GM13977 (cell line): ENCODE measurements around the gene SRPK3.

ENCODE experiments used
- DNase-seq: peaks from one replicate; pipeline ENCODE4 v3.0.0; 2012; ENCODE audit warnings: low spot score
- in situ Hi-C: fragments of 300-500 bp; cut with MboI; formaldehyde crosslinking; loops from one replicate; pipeline ENCODE4 v1.12.0; 2022; ENCODE audit warnings: low sequenced_read_pairs, low pct_unique_long_range_greater_than_20kb, mixed read lengths, inconsistent platforms; ENCODE audit not compliant: unreplicated experiment
- TF ChIP-seq, protein P1 (sequence below): IDR thresholded peaks from 2 replicates; pipeline ENCODE4 v1.5.1; 2012; ENCODE audit warnings: mild to moderate bottlenecking, control low read depth; ENCODE audit not compliant: insufficient read depth; ENCODE audit errors: extremely low read depth, missing control alignments

SRPK3 gene

GRCh38 chrX:153797415-153798015 lies 16.7 kb downstream of the SRPK3 start:
- DNase-seq: no peak
- in situ Hi-C loops: no loop called here
- TF ChIP-seq, protein P1, sequence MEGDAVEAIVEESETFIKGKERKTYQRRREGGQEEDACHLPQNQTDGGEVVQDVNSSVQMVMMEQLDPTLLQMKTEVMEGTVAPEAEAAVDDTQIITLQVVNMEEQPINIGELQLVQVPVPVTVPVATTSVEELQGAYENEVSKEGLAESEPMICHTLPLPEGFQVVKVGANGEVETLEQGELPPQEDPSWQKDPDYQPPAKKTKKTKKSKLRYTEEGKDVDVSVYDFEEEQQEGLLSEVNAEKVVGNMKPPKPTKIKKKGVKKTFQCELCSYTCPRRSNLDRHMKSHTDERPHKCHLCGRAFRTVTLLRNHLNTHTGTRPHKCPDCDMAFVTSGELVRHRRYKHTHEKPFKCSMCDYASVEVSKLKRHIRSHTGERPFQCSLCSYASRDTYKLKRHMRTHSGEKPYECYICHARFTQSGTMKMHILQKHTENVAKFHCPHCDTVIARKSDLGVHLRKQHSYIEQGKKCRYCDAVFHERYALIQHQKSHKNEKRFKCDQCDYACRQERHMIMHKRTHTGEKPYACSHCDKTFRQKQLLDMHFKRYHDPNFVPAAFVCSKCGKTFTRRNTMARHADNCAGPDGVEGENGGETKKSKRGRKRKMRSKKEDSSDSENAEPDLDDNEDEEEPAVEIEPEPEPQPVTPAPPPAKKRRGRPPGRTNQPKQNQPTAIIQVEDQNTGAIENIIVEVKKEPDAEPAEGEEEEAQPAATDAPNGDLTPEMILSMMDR: no peak

DNA sequence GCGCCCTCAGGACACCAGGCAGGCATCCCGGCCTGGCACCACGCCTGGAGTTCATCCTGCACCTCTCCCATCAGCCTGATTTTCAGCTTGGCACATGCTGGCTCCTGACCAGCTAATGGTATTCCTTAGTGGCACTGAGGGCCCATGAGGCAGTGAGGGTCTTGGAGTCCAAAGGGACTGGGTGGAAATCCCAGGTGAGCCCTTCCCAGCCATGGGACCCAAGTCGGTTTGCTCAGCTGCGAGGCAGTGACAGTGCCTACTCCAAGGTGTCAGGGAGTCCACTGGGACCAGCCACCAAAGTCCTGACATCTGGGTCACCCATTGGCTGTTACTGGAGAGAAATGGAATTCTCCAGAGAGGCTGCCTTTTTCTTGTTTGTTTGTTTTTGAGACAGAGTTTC lies 18.5 kb downstream of the SRPK3 start:
- in situ Hi-C loops: no loop called here
- no peak for DNase-seq
- TF ChIP-seq, protein P1: no peak

DNA sequence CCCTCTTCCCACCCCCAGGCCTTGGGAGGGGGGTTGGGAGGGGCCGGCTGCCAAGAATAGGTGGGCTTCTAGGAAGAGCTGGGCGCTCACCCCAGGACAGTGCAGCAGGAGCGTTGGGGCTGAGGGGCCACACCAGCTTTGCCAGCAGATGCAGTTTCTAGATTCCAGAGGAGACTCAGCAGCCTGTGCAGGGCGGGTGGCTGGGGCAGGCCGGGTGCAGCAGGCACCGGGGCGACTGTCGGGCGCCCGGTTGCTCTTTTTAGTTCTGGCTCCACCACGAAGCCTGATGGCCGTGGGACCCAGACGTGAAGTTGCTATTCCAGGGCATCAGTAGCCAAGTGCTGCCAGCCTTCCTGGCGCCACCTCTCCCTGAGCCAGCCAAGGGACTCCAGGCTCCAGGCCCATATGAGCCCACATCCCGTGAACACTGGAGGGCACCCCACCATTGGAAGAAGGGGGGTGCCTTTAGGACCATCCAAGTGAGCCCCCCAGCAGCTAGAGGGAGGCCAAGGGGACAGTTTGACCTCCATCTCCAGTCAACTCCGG lies 19.4 kb downstream of the SRPK3 start:
- TF ChIP-seq, protein P1: no peak
- in situ Hi-C loops: no loop called here
- no peak for DNase-seq

- TF ChIP-seq, protein P1: no peak
- in situ Hi-C loops: no loop called here
- DNase-seq: no peak
Observed at GRCh38 chrX:153800746-153801145, 19.9 kb downstream of the SRPK3 start.

DNA sequence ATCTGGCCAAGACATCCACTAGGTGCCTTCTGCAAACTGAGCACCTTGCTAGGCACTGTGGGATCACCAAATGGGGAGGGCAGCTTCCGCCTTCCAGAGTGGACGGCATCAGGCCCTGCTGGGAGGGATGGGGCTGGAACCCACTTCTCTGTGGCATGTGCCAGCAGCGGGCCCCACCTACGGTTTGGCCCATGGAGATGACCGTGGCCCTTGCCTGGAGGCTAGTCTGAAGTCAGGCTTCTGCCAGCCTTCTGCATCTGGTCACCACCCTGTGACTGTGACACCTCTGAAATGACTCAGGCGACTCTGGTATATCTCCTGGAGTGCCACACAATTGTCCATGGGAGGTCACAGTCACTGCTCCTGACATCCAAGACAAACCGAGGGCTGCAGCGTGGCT lies 20.8 kb downstream of the SRPK3 start:
- no peak for DNase-seq
- TF ChIP-seq, protein P1: no peak
- in situ Hi-C loops: no loop called here

- in situ Hi-C loops: no loop called here
- no peak for DNase-seq
- TF ChIP-seq, protein P1: no peak
Observed at GRCh38 chrX:153802513-153803045, 21.7 kb downstream of the SRPK3 start.
